HG03135 (cell line): ENCODE measurements around the gene STRN3.

ENCODE experiments used
- ATAC-seq: cut with Tn5 transposase; IDR thresholded peaks from one replicate; pipeline ENCODE4 v1.9.1; 2021; ENCODE audit warnings: mild to moderate bottlenecking, moderate library complexity; ENCODE audit not compliant: unreplicated experiment

The STRN3 gene

DNA sequence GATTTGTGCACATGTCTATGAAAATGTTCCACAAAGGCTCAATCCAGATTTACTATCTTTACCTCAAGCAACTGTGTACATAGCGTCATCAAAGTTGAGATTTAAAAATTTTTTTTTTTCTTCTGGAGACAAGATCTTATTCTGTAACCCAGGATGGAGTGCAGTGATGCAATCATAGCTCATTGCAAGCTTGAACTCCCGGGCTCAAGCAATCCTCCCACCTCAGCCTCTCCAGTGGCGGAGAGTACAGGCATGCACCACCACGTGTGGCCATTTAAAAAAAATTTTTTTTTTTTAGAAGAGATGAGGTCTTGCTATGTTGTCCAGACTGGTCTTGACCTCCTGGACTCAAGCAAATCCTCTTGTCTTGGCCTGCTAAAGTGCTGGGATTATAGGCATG, 149.5 kb downstream of the STRN3 start:
- ATAC-seq = no peak

DNA sequence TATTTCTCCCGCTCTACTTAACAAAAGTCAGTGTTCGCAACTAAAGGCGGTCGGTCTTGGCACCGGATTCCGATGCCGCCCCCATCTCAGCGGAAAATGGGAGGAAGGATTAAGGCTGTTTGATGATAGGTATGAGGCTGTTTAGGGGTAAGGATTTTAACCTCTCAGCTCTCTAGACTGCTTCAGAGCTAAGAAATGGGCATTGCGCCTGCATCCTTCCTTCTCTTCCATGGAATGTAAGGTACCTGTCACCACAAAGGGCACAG, 150.5 kb downstream of the STRN3 start:
- ATAC-seq = no peak

DNA sequence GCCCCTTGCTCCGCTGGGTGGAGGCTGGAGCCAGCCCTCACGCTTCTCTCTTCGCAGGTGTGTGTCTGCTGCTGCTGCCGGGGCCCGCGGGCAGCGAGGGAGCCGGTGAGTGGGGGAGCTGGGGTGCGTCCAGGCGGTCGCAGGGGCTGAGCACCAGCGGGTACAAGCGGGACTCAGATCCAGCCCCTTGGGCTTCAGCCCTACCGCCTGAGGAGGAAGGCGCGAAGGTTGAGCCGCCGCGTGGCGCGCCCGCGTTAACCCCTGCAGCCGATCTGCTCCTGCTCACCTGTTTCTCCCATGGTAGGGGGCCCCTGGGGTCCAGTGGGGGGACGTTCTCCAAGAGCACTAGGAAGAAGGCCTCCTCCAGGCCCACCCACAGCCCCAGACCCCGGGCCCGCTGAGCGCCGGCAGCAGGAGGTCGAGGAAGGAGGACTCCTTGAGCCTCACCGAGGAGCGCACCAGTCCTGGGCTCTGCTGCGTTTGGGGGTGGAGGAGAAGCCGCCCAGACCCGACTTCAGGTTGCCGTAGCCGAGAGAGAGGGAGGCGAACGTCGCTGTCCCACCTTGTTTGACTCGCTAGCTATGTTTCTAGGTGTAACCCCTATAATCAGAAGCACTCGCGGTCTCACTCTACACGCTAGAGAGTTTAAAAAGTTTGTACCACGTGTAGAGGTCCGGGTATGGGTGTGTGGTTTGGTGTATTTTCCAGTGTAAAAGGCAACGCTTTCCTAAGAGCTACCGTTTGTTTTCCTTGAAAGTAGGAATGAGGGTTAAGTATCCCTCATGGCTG, 151.0 kb downstream of the STRN3 start:
- peak; percentile 28 for ATAC-seq

DNA sequence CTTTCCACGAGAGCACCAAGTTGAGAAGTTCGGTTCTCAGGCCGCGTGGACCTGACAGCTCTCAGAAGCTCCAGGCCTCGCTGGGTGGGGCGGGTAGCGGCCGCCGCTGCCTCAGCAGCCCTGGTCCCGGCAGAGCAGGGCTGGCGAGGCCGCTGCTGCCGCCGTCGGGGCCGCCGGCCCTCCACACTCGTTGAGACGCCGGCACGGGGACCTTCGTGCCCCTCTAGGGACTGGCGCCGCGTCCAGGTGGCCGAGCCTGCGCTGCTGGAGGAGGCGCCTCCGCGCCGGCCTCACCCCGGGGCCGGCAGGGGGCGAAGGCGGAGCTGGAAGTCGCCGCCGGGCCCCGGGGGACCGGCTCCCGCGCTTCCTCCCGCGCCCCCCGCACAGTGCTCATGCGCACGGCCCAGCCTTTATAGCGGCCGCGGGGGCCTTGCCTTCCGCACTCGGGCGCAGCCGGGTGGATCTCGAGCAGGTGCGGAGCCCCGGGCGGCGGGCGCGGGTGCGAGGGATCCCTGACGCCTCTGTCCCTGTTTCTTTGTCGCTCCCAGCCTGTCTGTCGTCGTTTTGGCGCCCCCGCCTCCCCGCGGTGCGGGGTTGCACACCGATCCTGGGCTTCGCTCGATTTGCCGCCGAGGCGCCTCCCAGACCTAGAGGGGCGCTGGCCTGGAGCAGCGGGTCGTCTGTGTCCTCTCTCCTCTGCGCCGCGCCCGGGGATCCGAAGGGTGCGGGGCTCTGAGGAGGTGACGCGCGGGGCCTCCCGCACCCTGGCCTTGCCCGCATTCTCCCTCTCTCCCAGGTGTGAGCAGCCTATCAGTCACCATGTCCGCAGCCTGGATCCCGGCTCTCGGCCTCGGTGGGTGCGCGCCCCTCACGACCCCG, 151.8 kb downstream of the STRN3 start, which contains the start of gene COCH:
Gene COCH, plus strand, starts transcription at position 440 of the 879 bp plus-strand sequence. Its CDS starts 380 bp downstream, at position 820.
- peak; percentile 64 for ATAC-seq

DNA sequence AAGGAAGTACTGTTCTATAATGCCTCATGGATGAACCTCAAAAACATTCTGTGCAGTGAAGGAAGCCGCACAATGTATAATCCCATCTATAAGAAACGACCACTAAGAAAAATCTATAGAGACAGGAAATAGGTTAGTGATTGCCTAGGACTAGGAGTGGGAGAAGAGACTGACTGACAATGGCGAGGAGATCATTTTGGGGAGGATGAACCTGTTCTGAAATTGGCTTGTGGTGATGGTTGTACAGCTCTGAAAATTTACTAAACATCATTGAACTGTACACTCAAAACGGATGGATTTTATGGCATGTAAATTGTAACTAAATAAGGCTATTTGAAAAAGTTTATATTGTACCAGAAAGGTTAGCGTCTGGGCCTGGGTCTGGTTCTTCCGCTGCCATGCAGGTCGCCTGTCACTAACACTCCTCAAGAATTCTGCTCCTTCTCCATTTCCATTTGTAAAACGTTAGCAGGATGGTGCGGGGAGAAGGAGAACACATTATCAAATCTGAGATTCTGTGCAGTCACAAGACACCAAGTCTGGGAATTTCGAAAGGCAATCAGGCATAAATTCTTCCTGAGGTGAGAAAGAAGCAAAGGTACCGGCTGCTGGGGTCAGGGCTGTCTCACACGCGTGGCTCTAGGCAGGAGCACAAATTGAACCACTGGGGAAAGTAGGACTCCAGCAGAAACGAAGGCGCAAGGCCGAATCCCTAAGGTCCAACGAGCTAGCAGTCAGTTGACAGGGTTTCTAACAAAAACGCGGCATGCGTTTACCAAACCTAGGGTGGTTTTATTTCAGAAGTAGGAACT, 152.7 kb downstream of the STRN3 start:
- ATAC-seq = no peak

DNA sequence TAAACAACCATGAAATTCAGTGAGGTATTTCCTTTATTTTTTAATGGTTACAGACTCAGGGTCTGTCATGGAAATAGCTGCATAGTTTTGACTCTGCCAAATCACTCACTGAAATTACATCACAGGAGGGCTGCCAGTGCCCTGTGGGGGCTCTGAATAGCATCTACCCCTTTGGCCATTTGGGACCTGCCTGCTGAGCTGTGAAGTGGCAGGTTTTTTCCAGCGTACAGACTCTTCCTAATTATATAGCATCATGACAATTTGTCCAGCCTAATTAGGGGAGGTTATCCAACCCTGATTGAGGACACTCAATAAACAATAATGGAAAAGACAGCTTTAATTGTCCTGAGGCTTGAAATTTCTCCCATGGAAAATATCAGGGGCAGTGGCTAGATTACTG, 153.6 kb downstream of the STRN3 start:
- ATAC-seq = no peak

GRCh38 chr14:30869551-30870155, 156.5 kb downstream of the STRN3 start:
- no peak for ATAC-seq

DNA sequence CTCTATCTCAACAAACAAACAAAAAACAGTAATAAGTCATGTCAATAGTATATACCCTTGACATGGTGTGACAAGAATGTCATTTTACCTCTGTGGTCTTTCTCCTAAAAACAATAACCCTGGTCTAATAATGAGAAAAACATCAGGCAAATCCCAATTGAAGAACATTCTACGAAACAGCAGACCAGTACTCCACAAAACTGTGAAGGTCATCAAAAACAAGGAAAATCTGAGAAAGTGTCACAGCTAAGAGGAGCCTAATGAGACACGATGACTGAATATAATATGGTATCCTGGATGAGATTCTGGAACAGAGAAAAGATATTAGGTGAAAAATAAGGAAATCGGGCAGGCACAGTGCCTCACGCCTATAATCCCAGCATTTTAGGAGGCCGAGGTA, 157.4 kb downstream of the STRN3 start:
- no peak for ATAC-seq

DNA sequence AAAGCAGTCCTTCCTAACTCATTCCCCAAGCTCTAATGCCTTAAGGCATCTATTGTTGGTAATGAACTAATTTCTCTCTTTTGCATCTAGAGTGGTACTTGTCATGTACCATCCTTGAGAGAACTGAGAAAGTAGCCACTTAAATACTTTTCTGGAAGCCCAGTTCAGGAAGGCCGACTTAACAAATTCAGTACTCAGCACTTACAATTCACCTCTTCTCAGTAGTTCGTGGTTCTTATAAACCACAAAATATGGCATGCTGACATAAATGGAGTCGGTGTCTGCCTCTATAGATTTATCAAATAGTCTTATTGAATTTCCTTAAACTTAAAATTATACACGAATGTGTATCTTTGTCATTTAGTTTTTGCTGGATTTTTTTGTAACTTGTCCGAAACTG, 161.2 kb downstream of the STRN3 start:
- no peak for ATAC-seq

- ATAC-seq = no peak
Measured at GRCh38 chr14:30861200-30861599, 165.0 kb downstream of the STRN3 start.

- peak; percentile 49 for ATAC-seq
Measured at GRCh38 chr14:30855345-30856037, 170.7 kb downstream of the STRN3 start.

DNA sequence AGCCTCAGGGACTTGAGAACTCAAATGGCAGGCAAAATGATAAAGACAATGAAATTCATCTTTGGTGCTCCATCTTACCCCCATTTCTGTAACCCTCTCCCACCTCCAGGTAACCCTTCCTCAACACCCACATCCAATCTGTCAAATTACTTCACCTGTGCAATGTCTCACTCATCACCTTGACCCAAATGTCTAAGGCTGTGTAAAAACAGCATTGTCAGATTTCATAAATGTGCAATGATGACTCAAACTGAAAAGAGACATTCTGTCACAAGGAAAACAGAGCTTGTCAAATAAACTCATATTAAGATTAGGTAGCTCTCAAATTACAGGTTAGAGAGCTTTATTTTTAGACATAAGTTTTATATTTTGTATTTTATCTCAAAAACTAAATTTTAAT, 171.7 kb downstream of the STRN3 start:
- no peak for ATAC-seq

- no peak for ATAC-seq
Measured at GRCh38 chr14:30853946-30854345, 172.2 kb downstream of the STRN3 start.

- no peak for ATAC-seq
Measured at GRCh38 chr14:30849983-30850382, 176.2 kb downstream of the STRN3 start.

DNA sequence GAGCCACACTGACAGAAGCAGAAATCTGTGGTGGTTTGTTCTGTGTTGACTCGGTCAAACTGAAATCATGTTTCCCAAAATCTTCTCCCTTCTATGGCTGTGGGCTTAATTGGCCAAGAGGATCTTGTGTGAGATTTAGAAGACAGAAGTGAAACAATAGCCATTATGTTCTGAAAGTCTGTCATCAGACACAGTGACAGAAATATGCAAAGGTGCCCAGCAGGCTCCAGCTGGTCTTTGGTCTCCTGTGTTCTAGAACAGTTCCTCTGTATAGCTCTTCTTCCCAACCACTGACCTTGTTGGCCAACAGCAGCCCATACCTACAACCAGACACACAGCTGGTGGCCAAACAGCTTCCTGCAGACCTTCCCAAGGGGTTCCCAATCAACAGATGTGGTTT, 176.8 kb downstream of the STRN3 start:
- ATAC-seq = peak; percentile 91

DNA sequence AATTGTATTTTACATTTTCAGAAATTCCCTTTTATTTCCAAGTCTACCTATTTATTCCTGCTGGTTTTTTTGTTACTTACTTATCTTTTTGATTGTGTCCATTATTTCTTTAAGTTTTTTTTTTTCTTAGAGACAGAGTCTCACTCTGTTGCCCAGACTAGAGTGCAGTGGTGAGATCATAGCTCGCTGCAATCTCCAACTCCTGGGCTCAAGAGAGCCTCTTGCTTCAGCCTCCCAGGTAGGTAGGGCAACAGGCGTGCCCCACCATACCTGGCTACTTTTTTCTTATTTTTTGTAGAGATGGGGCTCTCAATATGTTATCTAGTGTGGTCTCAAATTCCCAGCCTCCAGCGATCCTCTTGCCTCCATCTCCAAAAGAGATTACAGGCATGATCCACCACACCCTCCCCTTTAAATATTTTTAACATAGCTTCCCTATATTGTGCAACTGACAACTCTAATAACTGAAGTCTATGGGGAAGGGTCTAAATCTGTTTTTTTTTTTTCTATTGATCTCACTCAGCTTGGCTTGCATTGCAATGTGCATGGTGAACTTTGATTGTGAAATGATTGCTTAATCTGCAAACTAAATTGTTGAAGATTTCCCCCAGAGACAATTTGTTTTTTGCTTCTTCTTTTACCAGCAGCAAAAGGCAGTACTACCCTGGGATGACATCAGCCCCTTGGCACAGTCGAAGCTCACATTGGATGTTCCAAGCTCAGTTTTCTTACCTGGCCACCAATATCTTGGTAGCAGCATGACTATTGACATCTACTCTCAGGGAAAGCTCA, 177.5 kb downstream of the STRN3 start:
- no peak for ATAC-seq
